Transverse colon (tissue), 4 donors: ENCODE measurements around the gene MBP.

Experiments
- POLR2A ChIP-seq: fragments of 450-650 bp; IDR thresholded peaks from one replicate; pipeline ENCODE4 v1.6.1; 2016; ENCODE audit warnings: antibody characterized with exemption, mild to moderate bottlenecking, moderate library complexity
- POLR2AphosphoS5 ChIP-seq, 3 donors: sonication (generic); formaldehyde crosslinking; IDR thresholded peaks; one replicate each; pipeline ENCODE4 v1.6.1; 2016; ENCODE audit warnings: antibody characterized with exemption in 3 of 3
- TF ChIP-seq, protein P1 (sequence below), 5 experiments: fragments of 200-600 bp in 3 of 5; fragments of 450-650 bp in 2 of 5; sonication (generic) in 3 of 5; IDR thresholded peaks; 1 replicate in 2 of 5; 2 replicates in 3 of 5; pipeline ENCODE4 v1.5.1; 2016 to 2017; ENCODE audit warnings: antibody characterized with exemption in 5 of 5, inconsistent platforms in 3 of 5, mild to moderate bottlenecking in 2 of 5, moderate library complexity in 1 of 5

DNA sequence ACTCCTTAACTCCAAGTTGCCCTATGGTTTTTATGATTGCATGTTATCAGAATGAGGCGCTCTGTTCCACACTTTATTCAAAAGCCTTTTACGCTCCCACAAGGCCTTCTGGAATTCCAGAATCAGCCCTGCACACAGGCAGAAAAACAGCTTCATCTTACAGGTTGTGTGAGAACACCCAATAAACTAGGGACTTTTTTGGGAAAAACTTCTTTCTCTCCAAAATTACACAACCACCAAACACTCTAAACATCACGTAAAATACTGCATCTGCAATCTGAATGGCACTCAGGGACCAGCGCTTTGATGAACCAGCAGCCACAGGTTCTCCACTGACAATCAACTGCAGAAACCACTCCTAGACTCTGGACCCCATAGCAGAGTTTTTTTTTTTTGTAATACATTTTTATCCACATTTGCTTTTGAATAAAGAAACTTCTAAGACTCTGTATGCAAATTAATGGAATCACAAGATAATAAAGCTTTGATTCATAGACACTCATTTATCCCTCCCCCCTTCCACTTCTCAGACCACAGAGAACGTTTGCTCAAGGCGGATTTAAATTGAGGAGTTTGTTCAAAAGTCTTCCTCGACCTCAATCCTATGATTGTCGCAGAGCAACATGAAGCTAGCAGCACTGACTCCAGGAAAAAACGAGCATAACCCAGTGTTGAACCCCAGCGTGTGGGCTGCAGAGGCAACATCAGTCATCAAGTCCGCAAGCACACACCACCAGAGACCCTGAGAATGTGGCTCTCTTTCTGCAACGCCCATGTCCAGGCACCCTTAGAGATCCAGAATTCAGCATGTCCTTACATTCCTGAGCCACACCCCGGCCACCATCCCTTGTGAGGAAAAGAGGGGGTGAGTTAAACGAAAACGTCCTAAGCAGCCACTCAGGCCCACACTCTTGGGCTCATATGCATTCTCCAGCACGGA is 116.5 kb downstream of the MBP start:
- TF ChIP-seq POLR2A, result no peak
- TF ChIP-seq, protein P1, sequence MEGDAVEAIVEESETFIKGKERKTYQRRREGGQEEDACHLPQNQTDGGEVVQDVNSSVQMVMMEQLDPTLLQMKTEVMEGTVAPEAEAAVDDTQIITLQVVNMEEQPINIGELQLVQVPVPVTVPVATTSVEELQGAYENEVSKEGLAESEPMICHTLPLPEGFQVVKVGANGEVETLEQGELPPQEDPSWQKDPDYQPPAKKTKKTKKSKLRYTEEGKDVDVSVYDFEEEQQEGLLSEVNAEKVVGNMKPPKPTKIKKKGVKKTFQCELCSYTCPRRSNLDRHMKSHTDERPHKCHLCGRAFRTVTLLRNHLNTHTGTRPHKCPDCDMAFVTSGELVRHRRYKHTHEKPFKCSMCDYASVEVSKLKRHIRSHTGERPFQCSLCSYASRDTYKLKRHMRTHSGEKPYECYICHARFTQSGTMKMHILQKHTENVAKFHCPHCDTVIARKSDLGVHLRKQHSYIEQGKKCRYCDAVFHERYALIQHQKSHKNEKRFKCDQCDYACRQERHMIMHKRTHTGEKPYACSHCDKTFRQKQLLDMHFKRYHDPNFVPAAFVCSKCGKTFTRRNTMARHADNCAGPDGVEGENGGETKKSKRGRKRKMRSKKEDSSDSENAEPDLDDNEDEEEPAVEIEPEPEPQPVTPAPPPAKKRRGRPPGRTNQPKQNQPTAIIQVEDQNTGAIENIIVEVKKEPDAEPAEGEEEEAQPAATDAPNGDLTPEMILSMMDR (IDR thresholded peaks at IDR 0.05), result no peak
- no peak for TF ChIP-seq POLR2AphosphoS5 (IDR thresholded peaks at IDR 0.05)
